HuH-7 (cell line): ENCODE results near the gene SPTLC1.
"Not testable (repeated sequence)": the region's sequence is repeated elsewhere in the genome, so short reads cannot be mapped to it uniquely, and the experiment has no call there.

ENCODE experiments used
- DNase-seq: peaks from one replicate; pipeline ENCODE4 v3.0.0; 2011; ENCODE audit warnings: low spot score

The SPTLC1 gene

GRCh38 chr9:92115071-92115858 lies at the start of gene SPTLC1:
Gene SPTLC1, minus strand, starts transcription at chr9:92115413. Its CDS starts 43 bp downstream, at chr9:92115370.
- DNase-seq = peak; percentile 91

GRCh38 chr9:92164975-92165374 lies 49.8 kb upstream of the SPTLC1 start:
- no peak for DNase-seq

GRCh38 chr9:92164490-92164889 lies 49.3 kb upstream of the SPTLC1 start:
- DNase-seq = no peak

GRCh38 chr9:92163276-92163675 lies 48.1 kb upstream of the SPTLC1 start:
- DNase-seq = no peak

- no peak for DNase-seq
Measured at GRCh38 chr9:92160786-92161185, 45.6 kb upstream of the SPTLC1 start.

GRCh38 chr9:92159058-92159457 lies 43.8 kb upstream of the SPTLC1 start:
- DNase-seq = no peak

- DNase-seq = no peak
Measured at GRCh38 chr9:92158097-92158601, 42.9 kb upstream of the SPTLC1 start.

- DNase-seq = not testable (repeated sequence)
Measured at GRCh38 chr9:92155736-92156135, 40.5 kb upstream of the SPTLC1 start.

- DNase-seq = no peak
Measured at GRCh38 chr9:92155221-92155620, 40.0 kb upstream of the SPTLC1 start.

GRCh38 chr9:92153466-92154415 lies 38.5 kb upstream of the SPTLC1 start:
- DNase-seq = not testable (repeated sequence)

- DNase-seq = no peak
Measured at GRCh38 chr9:92151691-92152393, 36.6 kb upstream of the SPTLC1 start.

GRCh38 chr9:92150501-92151470 lies 35.6 kb upstream of the SPTLC1 start:
- DNase-seq = not testable (repeated sequence)

- DNase-seq = no peak
Measured at GRCh38 chr9:92147852-92148180, 32.6 kb upstream of the SPTLC1 start.

- no peak for DNase-seq
Measured at GRCh38 chr9:92147030-92147851, 32.0 kb upstream of the SPTLC1 start.

- no peak for DNase-seq
Measured at GRCh38 chr9:92146610-92147009, 31.4 kb upstream of the SPTLC1 start.

- DNase-seq = not testable (repeated sequence)
Measured at GRCh38 chr9:92145784-92146183, 30.6 kb upstream of the SPTLC1 start.

GRCh38 chr9:92142329-92142728 lies 27.1 kb upstream of the SPTLC1 start:
- DNase-seq = no peak

GRCh38 chr9:92141144-92142129 lies 26.2 kb upstream of the SPTLC1 start:
- DNase-seq = peak; percentile 21

- DNase-seq = no peak
Measured at GRCh38 chr9:92140754-92141143, 25.5 kb upstream of the SPTLC1 start.
